GM12892 (cell line): ENCODE results near the gene ACCSL.

ENCODE experiments used
- POLR2AphosphoS5 ChIP-seq: IDR thresholded peaks from 2 replicates; pipeline ENCODE4 v1.6.1; 2011; ENCODE audit warnings: low read depth, low read length, control low read depth
- TAF1 ChIP-seq: IDR thresholded peaks from 2 replicates; pipeline ENCODE4 v1.6.1; 2011; ENCODE audit warnings: low read depth, mild to moderate bottlenecking, control low read depth, low read length, borderline replicate concordance

GRCh38 chr11:44095506-44096359, 48.0 kb downstream of the ACCSL start, which contains the start of gene EXT2:
- no peak for TF ChIP-seq TAF1
- no peak for TF ChIP-seq POLR2AphosphoS5
